ENCODE results near the gene COL11A1. TPM values are rescaled to one million over a fixed set of nuclear protein-coding genes. Genes with fewer than 3 reads are reported as not detected.

The COL11A1 gene
- total RNA-seq, 1 experiment from 2014 or later, result 0.05 TPM

DNA sequence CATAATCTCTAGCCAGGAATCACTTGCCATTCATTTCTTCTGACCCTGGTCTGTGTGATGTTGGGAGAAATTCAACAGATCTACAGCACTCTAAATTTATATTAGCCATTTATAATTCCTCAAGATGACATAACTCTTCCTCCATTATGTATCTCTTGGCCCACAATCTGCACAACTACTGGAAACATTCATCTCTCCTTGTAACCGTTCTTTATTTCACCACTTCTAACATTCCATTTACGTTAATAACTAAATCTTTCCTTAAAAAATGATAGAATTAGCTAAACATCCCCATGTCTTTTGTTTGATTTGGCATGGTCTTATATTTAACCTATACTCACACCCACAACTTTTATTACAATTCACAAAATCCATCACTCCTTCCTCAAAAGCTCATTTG, 166.0 kb downstream of the COL11A1 start (continued):
- TF ChIP-seq ZBTB33 (IDR thresholded peaks at IDR 0.05; ENCODE audit: extremely low read depth, insufficient replicate concordance, low read length) (no peak), EZH2phosphoT487 (IDR thresholded peaks at IDR 0.05; ENCODE audit: borderline replicate concordance) (no peak), MAX (IDR thresholded peaks at IDR 0.05) (no peak)

DNA sequence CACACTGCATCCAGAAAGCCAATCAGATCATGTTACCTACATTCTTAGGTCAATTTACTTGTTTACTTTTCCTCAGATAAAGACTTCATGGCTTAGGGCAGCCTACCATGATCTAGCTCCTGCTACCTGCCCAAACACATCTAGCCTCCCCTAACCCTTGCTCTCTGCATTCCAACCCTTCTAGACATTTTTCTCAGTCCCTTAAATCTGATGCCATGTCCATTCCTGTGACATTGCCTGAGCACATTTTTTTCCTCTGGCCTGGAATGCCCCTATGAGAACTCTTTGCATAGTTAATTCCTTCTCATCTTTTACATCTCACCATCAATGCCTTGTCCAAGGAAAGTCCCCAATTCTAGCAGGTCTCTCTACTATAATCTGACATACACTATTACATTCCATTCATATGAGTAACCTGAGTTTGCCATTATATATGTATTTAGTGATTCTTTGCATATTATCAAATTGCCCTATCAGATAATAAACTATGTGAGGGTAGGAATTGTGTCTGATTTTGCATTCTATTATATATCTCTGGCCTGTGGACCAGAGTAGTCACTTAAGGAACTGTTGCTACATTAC, 166.9 kb downstream of the COL11A1 start:
- no peak overlapping the region for H3K4me3 ChIP-seq (replicated peaks in 1 of 2; ENCODE audit: low read depth in 1 of 2, low read length in 2 of 2)
- H3K9ac ChIP-seq (ENCODE audit: low read length), result no peak overlapping the region
- H3K27me3 ChIP-seq (ENCODE audit: insufficient read depth, low read length), result no peaks in the 10 kb centered on the region
- ATAC-seq (no peak), DNase-seq (ENCODE audit: low read depth, low spot score) (no peak)
- no peaks in the 10 kb centered on the region for H3K9me3 ChIP-seq (ENCODE audit: control insufficient read depth in 1 of 2, insufficient read depth in 1 of 2, low read depth in 1 of 2, low read length in 2 of 2)
- POLR2A ChIA-PET, result no interaction called here
- RAD21 ChIA-PET (ENCODE audit: low non-redundant PET in 1 of 2, low total read pairs in 2 of 2, uncharacterized antibody in 2 of 2, unreplicated experiment in 2 of 2), result no interaction called here
- no peaks in the 10 kb centered on the region for H3K9me2 ChIP-seq (ENCODE audit: insufficient read depth)
- CTCF ChIA-PET, result no interaction called here
- no peaks in the 10 kb centered on the region for H3K79me2 ChIP-seq (ENCODE audit: insufficient read depth, low read length)
- no peak overlapping the region for H3K27ac ChIP-seq (ENCODE audit: low read depth, low read length)
- no peak overlapping the region for H2AFZ ChIP-seq (ENCODE audit: low read depth, low read length, poor library complexity, severe bottlenecking)
- TF ChIP-seq ZNF274 (IDR thresholded peaks at IDR 0.05; ENCODE audit: low read depth, low read length) (no peak), ZFX (IDR thresholded peaks at IDR 0.05) (no peak)
- no peaks in the 10 kb centered on the region for H3K36me3 ChIP-seq (ENCODE audit: control insufficient read depth in 1 of 2, insufficient read depth in 2 of 2, low read length in 2 of 2)
- H3K4me1 ChIP-seq (ENCODE audit: control insufficient read depth in 1 of 2, insufficient read depth in 2 of 2, low read length in 2 of 2), result no peaks in the 10 kb centered on the region
- H3K4me2 ChIP-seq (ENCODE audit: low read length), result no peak overlapping the region
- intact Hi-C loops (cut with micrococcal nuclease), result no loop called here
- no peaks in the 10 kb centered on the region for H4K20me1 ChIP-seq (ENCODE audit: insufficient read depth)
- no TSS peak for BruUV-seq (replicated peaks)

GRCh38 chr1:102937401-102937800, 170.9 kb downstream of the COL11A1 start:
- Histone ChIP-seq H3K4me2 (ENCODE audit: low read length) (no peak overlapping the region), H3K9me3 (ENCODE audit: control insufficient read depth in 1 of 2, insufficient read depth in 1 of 2, low read depth in 1 of 2, low read length in 2 of 2) (no peaks in the 10 kb centered on the region), H2AFZ (ENCODE audit: low read depth, low read length, poor library complexity, severe bottlenecking) (no peak overlapping the region), H3K9me2 (ENCODE audit: insufficient read depth) (no peaks in the 10 kb centered on the region), H3K79me2 (ENCODE audit: insufficient read depth, low read length) (no peaks in the 10 kb centered on the region), H3K4me3 (replicated peaks in 1 of 2; ENCODE audit: low read depth in 1 of 2, low read length in 2 of 2) (no peak overlapping the region), H3K9ac (ENCODE audit: low read length) (no peak overlapping the region), H3K27ac (ENCODE audit: low read depth, low read length) (no peak overlapping the region), H4K20me1 (ENCODE audit: insufficient read depth) (no peaks in the 10 kb centered on the region; the same call in 1 of the 2 replicates), H3K4me1 (ENCODE audit: control insufficient read depth in 1 of 2, insufficient read depth in 2 of 2, low read length in 2 of 2) (no peaks in the 10 kb centered on the region), H3K36me3 (ENCODE audit: control insufficient read depth in 1 of 2, insufficient read depth in 2 of 2, low read length in 2 of 2) (no peaks in the 10 kb centered on the region), H3K27me3 (ENCODE audit: insufficient read depth, low read length) (no peaks in the 10 kb centered on the region)
- ChIA-PET RAD21 (ENCODE audit: low non-redundant PET in 1 of 2, low total read pairs in 2 of 2, uncharacterized antibody in 2 of 2, unreplicated experiment in 2 of 2) (no interaction called here), POLR2A (no interaction called here), CTCF (no interaction called here)
- ATAC-seq (no peak), DNase-seq (ENCODE audit: low read depth, low spot score) (no peak)
- intact Hi-C loops (cut with micrococcal nuclease), result no loop called here
- BruUV-seq (replicated peaks), result no TSS peak
- TF ChIP-seq EGR1 (IDR thresholded peaks at IDR 0.05; ENCODE audit: low read depth) (no peak), SP1 (IDR thresholded peaks at IDR 0.05; ENCODE audit: low read depth) (no peak), EZH2phosphoT487 (IDR thresholded peaks at IDR 0.05; ENCODE audit: borderline replicate concordance) (no peak), CEBPB (IDR thresholded peaks at IDR 0.05; ENCODE audit: low read depth) (no peak), YY1 (IDR thresholded peaks at IDR 0.05; ENCODE audit: extremely low read depth, insufficient replicate concordance, low read depth, low read length) (no peak), EZH2 (IDR thresholded peaks at IDR 0.05) (no peak), MAX (IDR thresholded peaks at IDR 0.05) (no peak), FOSL1 (IDR thresholded peaks at IDR 0.05; ENCODE audit: low read depth) (no peak), SRF (IDR thresholded peaks at IDR 0.05; ENCODE audit: low read depth) (no peak)
- TF ChIP-seq, protein P1, sequence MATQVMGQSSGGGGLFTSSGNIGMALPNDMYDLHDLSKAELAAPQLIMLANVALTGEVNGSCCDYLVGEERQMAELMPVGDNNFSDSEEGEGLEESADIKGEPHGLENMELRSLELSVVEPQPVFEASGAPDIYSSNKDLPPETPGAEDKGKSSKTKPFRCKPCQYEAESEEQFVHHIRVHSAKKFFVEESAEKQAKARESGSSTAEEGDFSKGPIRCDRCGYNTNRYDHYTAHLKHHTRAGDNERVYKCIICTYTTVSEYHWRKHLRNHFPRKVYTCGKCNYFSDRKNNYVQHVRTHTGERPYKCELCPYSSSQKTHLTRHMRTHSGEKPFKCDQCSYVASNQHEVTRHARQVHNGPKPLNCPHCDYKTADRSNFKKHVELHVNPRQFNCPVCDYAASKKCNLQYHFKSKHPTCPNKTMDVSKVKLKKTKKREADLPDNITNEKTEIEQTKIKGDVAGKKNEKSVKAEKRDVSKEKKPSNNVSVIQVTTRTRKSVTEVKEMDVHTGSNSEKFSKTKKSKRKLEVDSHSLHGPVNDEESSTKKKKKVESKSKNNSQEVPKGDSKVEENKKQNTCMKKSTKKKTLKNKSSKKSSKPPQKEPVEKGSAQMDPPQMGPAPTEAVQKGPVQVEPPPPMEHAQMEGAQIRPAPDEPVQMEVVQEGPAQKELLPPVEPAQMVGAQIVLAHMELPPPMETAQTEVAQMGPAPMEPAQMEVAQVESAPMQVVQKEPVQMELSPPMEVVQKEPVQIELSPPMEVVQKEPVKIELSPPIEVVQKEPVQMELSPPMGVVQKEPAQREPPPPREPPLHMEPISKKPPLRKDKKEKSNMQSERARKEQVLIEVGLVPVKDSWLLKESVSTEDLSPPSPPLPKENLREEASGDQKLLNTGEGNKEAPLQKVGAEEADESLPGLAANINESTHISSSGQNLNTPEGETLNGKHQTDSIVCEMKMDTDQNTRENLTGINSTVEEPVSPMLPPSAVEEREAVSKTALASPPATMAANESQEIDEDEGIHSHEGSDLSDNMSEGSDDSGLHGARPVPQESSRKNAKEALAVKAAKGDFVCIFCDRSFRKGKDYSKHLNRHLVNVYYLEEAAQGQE (IDR thresholded peaks at IDR 0.05; ENCODE audit: low read depth), result no peak
